Hepatic stellate cell (primary cell): Measurements from ENCODE around the gene EBPL.

Experiments used
- DNase-seq: peaks from one replicate; pipeline ENCODE4 v3.0.0; 2011; ENCODE audit warnings: low spot score

The EBPL gene

GRCh38 chr13:49676581-49677298 is 14.5 kb downstream of the EBPL start:
- DNase-seq = no peak

- DNase-seq = no peak
These were observed 20.5 kb downstream of the EBPL start for GRCh38 chr13:49670828-49671227.

DNA sequence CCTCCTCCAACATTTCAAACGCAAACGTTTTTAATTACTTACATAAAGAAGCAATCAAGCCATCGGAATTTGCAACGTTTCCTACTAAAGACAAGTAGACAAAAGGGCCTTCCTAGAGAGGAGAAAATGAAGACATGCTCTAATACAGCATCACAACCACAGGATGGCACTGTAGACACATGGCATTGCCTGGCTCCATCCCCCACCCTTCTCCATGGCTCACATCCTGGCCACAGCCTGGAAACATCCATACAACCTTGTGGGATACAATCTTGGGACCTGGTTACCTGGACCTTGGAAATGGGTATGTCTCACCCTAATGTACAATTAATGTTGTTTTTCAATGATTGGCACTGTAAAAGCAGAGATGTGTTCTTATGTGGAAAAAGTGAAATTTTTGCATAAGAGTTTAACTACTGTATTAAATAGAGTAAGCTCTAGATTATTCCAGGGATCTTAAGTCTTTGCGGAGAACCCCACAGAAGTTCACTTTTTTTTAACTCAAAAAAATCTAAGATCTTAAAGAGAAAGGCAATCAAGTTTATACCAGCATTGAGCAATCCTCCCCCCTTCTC is 21.5 kb downstream of the EBPL start:
- DNase-seq = peak; percentile 81

DNA sequence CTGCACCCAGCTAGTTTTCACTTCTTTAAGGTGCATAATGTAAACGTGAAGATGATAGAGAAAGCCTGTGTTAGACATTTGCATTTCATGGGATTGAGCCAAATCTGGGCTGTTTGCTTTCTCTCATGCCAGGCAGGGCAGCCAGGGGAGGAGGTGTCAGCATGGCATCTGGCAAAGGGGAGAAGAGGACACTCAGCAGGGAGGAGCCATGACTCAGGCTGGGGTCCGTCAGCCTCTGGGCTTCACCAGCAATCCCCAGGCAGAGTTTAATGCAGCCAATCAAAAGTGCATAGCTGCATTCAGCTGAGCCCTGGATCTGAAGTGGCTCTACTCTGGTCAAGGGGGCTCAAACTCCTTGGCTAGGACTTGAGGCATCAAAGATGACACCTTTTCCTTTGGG is 23.5 kb downstream of the EBPL start:
- no peak for DNase-seq

- DNase-seq = no peak
These were observed 26.7 kb downstream of the EBPL start for GRCh38 chr13:49664606-49665005.

DNA sequence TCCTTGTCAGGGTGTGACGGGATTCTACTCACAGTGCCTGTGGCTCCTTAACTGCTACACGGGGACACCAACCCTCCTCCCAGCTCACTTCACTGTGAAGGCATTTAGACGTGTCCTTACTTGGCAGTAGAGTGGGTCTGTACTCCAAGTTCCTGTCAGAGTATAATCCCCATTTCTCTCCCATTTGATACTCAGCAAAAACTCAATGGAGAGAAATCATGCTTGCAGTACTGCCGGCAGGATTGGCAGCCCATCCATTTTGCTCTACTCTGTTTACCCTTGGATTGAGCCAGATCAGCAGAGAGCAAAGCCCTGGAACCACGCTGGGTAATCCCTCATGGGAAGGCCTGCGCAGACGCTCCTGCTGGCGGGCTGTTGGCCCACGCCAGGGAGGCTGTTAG is 34.0 kb downstream of the EBPL start:
- DNase-seq = no peak

- DNase-seq = no peak
These were observed 35.4 kb downstream of the EBPL start for GRCh38 chr13:49655906-49656305.

- DNase-seq = no peak
These were observed 37.3 kb downstream of the EBPL start for GRCh38 chr13:49654011-49654410.

DNA sequence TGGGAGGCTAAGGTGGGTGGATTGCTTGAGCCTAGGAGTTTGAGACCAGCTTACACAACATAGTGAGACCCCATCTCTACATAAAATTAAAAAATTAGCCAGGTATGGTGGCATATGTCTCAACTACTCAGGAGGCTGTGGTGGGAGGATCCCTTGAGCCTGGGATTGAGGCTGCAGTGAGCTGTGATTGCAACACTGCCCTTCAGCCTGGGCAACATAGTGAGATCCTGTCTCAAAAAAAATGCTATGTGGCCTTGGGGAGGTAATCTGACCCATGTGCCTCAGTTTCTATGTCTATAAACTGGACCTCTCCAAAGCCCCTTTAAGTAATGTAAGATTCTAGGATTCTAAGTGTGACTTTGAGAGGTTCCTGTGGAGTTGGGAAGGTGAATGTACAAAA is 37.8 kb downstream of the EBPL start:
- DNase-seq = no peak

DNA sequence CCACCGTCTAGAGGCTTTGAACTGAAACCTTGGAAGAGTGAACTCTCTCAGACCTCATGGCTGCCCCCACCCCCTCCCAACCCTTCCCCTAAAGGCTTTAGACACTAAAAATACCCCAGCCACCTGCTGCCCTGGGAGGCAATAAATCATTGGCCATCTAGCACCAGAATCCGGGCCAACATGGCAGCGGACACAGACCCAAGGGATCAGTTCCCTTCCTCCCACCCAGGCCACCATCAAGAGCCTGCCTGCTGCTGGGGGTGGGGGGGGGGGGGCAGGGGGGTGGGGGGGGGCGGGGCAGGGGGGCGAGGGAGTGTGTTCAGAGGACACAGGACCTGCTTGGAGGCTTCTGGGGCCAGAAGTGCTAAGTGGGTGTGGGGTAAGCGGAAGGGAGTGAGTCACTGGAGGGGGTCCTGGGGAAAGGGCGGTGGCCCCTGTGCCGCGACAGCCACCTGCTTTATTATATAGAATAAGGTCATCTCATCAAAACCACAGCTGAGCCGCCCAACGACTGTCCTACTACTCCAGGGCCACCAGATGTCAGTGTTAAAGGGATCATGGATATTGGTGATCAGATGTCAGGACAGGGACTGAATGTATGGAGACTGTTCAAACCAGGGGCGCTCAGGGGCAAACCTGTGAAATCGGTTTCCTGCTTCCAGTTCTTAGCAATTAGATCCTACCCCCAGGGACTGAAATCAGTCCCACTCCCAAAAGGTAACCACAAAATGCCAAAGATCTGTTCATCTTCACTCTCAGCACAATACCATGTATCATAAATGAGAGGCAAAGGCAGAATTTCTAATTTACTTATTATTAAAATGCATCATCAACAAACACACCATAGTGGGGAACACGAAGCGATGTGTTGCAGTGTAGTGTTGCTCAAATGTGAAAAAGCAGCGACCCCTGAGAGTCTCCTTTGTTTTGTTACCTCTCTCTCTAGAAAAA is 38.7 kb downstream of the EBPL start:
- peak; percentile 70 for DNase-seq

- DNase-seq = no peak
These were observed 39.5 kb downstream of the EBPL start for GRCh38 chr13:49651570-49652354.

- DNase-seq = no peak
These were observed 41.3 kb downstream of the EBPL start for GRCh38 chr13:49649963-49650312.

DNA sequence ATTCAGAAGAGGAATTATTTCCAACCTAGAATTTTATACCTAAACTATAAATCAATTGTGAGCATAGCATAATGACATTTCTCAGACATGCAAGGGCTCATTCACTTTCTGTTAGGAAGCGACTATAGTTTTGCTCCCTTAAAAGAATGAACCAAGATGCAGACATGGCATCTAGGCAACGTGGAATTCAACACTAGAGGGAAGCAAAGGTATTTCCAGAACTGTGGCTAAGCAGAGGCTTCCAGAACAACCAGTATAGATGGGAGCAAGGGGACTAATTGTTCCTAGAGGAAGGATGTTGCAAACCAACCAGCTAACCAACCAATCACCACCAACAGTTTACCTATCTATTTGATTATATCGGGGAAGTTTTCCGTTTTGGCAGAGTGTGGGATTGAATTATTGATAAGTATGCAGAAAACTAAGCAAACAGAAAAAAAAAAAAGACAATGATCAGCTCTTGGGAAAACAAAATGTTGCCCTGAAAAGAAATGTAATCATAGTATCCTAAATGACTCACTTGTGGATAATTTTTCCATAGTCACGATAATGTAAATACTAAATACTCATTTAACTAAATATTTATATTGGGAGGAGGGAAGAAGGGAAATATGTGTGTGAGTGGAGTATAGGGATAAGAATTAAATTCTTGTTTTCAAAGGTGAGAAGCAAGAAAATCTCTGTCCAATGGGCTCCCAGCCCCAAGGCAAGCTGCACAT is 41.9 kb downstream of the EBPL start:
- peak; percentile 67 for DNase-seq

DNA sequence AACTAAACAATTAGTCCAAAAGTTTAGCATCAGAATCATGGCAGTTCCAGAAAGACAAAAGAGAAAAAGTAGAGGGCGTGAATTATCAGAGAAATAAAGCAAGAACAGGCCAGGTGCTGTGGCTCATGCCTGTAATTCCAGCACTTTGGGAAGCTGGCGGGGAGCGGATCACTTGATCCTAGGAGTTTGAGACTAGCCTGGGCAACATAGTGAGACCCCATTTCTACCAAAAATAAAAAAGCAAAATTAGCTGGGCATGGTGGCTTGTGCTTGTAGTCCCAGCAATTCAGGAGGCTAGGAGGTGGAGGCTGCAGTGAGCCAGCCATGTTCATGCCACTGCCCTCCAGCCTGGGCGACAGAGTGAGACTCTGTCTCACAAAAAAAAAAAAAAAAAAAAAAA is 44.6 kb downstream of the EBPL start:
- DNase-seq = no peak

DNA sequence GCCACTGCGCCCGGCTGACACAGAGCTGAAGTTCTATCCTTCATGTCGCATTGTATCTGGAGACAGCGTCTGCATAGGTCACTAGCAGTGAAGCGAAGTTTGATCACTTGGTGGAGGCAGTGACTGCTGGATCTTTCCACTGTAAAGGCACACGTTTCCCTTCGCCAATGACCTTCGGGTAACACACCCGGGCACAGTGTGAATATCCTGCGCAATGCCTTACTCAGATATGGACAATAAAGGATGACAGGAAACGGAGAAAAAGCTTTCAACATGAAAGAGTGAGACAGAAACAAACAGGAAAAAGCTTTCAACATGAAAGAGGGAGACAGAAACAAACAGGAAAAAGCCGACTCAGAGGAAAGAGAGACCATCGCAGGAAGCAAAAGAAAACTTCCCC is 45.8 kb downstream of the EBPL start:
- no peak for DNase-seq

DNA sequence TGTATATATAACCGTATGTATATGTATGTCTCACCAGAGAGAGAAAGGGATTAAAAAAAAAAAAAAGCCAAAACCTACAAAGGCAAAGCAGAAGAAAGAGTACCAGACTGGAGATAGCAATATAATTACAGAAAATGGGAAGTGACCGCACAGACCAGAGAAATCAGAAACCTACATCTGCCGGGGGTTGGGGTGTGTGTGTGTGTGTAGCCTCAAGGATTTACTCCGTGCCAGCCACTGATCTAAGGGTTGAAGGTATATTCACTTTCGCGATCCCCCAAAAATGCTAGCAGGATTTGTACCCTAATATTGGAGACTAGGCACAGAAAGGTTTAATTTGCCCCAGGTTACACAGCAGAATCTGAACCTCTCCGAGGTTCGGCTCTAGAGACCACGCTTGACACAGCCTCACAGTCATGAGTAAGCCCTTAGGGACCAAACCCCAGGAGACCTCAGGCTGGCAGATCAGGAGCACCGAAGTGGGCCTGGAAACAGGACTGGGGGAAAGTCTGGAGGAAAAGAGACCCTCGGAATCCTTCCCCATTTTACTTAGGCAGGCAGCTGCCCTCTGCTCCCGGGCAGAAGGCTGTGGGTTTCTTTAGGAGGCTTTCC is 48.1 kb downstream of the EBPL start:
- no peak for DNase-seq

DNA sequence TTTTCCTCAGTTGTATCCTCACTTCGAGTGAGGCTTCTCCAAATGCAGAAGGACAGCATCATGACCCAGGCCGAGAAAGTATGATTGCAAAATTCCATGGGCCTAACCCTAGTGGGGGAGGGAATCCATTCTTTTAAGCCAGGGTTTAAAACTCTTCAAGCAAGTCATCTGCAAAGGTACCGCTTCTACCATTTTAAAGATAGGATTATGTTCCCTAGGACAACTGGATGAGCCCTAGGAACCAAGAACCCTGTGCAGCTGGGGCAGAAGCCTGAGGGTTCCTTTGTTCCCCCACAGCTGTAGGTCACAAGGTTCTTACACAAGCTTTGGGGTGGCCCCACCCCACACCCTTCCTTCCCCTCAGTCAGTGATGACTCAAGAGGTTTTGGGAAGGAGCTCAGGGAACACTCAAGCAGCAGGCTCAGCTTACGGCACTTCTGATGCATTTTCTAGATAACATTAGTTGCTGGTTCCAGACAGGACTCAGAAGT is 49.4 kb downstream of the EBPL start:
- DNase-seq = peak; percentile 49

- no peak for DNase-seq
These were observed 52.6 kb downstream of the EBPL start for GRCh38 chr13:49638744-49639072.

GRCh38 chr13:49638030-49638743 is 53.1 kb downstream of the EBPL start:
- DNase-seq = no peak

GRCh38 chr13:49636705-49637104 is 54.6 kb downstream of the EBPL start:
- no peak for DNase-seq
